Pancreas (tissue), 10 donors: Measurements from ENCODE around the gene CAB39L. TPM values are rescaled to one million over a fixed set of nuclear protein-coding genes. Genes with fewer than 3 reads are reported as not detected.

Experiments used
- ATAC-seq, 4 donors: fragments of 200-7000 bp; cut with Tn5 transposase; one replicate each; pipeline versions ENCODE4 v1.8.0 to v1.9.1; 2020; ENCODE audit warnings: mild to moderate bottlenecking in 4 of 4, moderate library complexity in 4 of 4
- DNase-seq, 6 donors: peaks; one replicate each; pipeline ENCODE4 v3.0.0-alpha.2; 2020
- FAIRE-seq: peaks from 2 replicates; lab custom pipeline; 2012; peaks lifted over from hg19 to GRCh38; lab: Jason Lieb, UNC
- H3K27ac ChIP-seq, 4 donors: fragments of 200-600 bp; sonication (generic); 1 replicate in 3 of 4; 2 replicates in 1 of 4; pipeline versions ENCODE4 v1.5.0 to v1.8.0; 2020
- H3K27me3 ChIP-seq, 4 donors: fragments of 200-600 bp; one replicate each; pipeline ENCODE4 v1.8.0; 2021
- H3K36me3 ChIP-seq, 3 donors: fragments of 200-600 bp; sonication (generic) in 1 of 3; one replicate each; pipeline versions ENCODE4 v1.5.0 to v1.8.0; 2020 to 2021
- H3K4me1 ChIP-seq, 3 donors: fragments of 200-600 bp; one replicate each; pipeline ENCODE4 v1.8.0; 2021
- H3K4me3 ChIP-seq, 4 donors: fragments of 200-600 bp; sonication (generic) in 2 of 4; one replicate each; pipeline versions ENCODE4 v1.5.0 to v1.8.0; 2020 to 2021
- H3K9me3 ChIP-seq, 4 donors: fragments of 200-600 bp; one replicate each; pipeline ENCODE4 v1.8.0; 2021
- WGBS, 2 donors: extraction: QIAGEN DNeasy Blood & Tissue Kit; methylation state at CpG; one replicate each; pipeline ENCODE4 v1.1.7; 2013; 5-methylcytosine and 5-hydroxymethylcytosine counted together
- intact Hi-C, 3 donors: fragments of 100-400 bp; cut with DNase I; formaldehyde crosslinking; loops; one replicate each; pipeline versions ENCODE4 v1.11.1 to v1.14.2; 2022
- polyA plus RNA-seq, 2 donors: library from polyadenylated mRNA; stranded (reverse); fragments of 200-250 nt; gene quantifications; one replicate each; pipeline ENCODE4 v1.2.3, GENCODE V29; 2013
- total RNA-seq, 6 donors: library from RNA; stranded (reverse); fragmentation: NEBNext Ultra II Directional in 4 of 6; extraction: Animal tissue kit (Norgen Biotek cat#: 25700) in 4 of 6; gene quantifications; one replicate each; pipeline versions ENCODE4 v1.2.1 to v1.2.4, GENCODE V29; 2021 to 2023
- TF ChIP-seq, protein P1 (sequence below), 4 donors: fragments of 200-600 bp; sonication (generic) in 3 of 4; IDR thresholded peaks; one replicate each; pipeline versions ENCODE4 v1.5.0 to v1.8.0; 2021; ENCODE audit warnings: antibody characterized with exemption in 4 of 4
- donor health status: healthy with polysubstance abuse.
- donor health status: DM: no; HTN: no; CAD: no; lungs with moderate emphysema.
- donor health status: DM: no; HTN: no; CAD: no.
- donor health status: control.
- donor health status: control.
- donor health status: Bipolar disorder and iron deficiency.
- donor health status: DM: yes; HTN: yes; CAD: no.
- donor health status: DM: no; HTN: no; CAD: no.
- donor health status: DM: no; HTN: no; CAD: no.
- donor health status: DM: yes; HTN: yes; CAD: no.

The CAB39L gene
- total and polyA plus RNA-seq, 8 donors, result 2.7 to 8.4 (median 5.0) TPM

GRCh38 chr13:49278211-49278610, 165.7 kb downstream of the CAB39L start:
- H3K4me3 ChIP-seq, result no peak overlapping the region
- TF ChIP-seq, protein P1, sequence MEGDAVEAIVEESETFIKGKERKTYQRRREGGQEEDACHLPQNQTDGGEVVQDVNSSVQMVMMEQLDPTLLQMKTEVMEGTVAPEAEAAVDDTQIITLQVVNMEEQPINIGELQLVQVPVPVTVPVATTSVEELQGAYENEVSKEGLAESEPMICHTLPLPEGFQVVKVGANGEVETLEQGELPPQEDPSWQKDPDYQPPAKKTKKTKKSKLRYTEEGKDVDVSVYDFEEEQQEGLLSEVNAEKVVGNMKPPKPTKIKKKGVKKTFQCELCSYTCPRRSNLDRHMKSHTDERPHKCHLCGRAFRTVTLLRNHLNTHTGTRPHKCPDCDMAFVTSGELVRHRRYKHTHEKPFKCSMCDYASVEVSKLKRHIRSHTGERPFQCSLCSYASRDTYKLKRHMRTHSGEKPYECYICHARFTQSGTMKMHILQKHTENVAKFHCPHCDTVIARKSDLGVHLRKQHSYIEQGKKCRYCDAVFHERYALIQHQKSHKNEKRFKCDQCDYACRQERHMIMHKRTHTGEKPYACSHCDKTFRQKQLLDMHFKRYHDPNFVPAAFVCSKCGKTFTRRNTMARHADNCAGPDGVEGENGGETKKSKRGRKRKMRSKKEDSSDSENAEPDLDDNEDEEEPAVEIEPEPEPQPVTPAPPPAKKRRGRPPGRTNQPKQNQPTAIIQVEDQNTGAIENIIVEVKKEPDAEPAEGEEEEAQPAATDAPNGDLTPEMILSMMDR (IDR thresholded peaks at IDR 0.05), result no peak
- no peaks in the 10 kb centered on the region for H3K36me3 ChIP-seq
- DNase-seq (no peak), ATAC-seq (no peak), FAIRE-seq (no peak)
- H3K27me3 ChIP-seq, result no peaks in the 10 kb centered on the region
- H3K27ac ChIP-seq, result no peak overlapping the region
- WGBS, 2 donors, result 92 to 96% methylated on average over 2 of the region's 2 CpGs
- no peaks in the 10 kb centered on the region for H3K4me1 ChIP-seq
- no peaks in the 10 kb centered on the region for H3K9me3 ChIP-seq
- intact Hi-C loops, result no loop called here

- Histone ChIP-seq H3K4me3 (no peak overlapping the region), H3K27me3 (no peaks in the 10 kb centered on the region), H3K27ac (no peak overlapping the region), H3K4me1 (no peaks in the 10 kb centered on the region), H3K9me3 (no peaks in the 10 kb centered on the region), H3K36me3 (peaks cover 0 to 6% (median 0%) of the 10 kb centered on the region in 3 donors)
- ATAC-seq (peak in 3 of 4 donors; percentile 39 to 63 (median 45)), FAIRE-seq (no peak), DNase-seq (no peak)
- intact Hi-C loops, result no loop called here
- 50 to 63% methylated on average over 2 of the region's 2 CpGs for WGBS, 2 donors
- TF ChIP-seq, protein P1 (IDR thresholded peaks at IDR 0.05), result no peak
Measured at GRCh38 chr13:49272296-49272695, 171.6 kb downstream of the CAB39L start.

DNA sequence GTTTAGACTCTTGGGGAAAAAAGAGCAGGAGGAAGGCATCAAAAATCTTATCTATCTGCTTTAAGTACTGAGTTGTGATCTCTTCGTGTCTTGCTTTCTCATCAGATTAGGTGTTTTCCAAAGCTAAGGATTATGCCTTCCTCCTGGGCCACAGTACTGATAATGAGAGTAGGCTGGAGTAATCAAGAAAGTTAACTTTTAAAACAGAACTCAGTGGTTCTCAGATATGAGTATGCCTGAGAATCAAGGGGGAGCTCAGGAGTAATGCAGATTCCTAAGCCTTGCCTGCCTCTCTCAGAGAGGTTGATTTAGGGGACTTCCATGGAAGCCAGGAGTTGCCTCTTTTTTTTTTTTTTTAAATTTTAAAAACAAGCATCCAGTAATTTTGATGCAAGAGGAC, 172.6 kb downstream of the CAB39L start:
- DNase-seq (no peak), ATAC-seq (no peak), FAIRE-seq (no peak)
- H3K4me3 ChIP-seq, result no peak overlapping the region
- intact Hi-C loops, result no loop called here
- peaks cover 0 to 6% (median 0%) of the 10 kb centered on the region in 3 donors for H3K36me3 ChIP-seq
- 37 to 43% methylated on average over 1 of the region's 1 CpG for WGBS, 2 donors
- TF ChIP-seq, protein P1 (IDR thresholded peaks at IDR 0.05), result no peak
- no peak overlapping the region for H3K27ac ChIP-seq
- no peaks in the 10 kb centered on the region for H3K27me3 ChIP-seq
- no peaks in the 10 kb centered on the region for H3K9me3 ChIP-seq
- no peaks in the 10 kb centered on the region for H3K4me1 ChIP-seq

DNA sequence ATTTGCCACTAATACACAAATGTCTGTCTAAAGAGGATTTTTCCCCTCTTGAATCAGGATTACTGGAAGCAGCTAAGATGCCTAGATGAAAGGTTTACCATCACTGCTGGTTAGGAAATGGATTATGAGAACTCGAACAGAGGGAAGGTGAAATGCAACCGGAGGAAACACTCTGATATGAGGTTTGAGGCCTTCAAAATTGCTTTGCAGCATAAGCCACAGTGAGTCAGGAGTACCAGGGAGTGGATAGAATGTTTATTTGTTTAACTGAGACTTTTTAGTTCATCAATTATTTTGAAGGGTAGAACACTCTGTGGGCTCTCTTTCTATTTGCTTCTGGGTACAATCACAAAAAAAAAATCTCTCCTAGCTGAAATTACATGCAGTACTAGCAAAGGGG, 178.0 kb downstream of the CAB39L start:
- WGBS, 2 donors, result 76 to 84% methylated on average over 2 of the region's 2 CpGs
- ATAC-seq, result no peak
- H3K27ac ChIP-seq, result no peak overlapping the region
- H3K4me1 ChIP-seq, result no peaks in the 10 kb centered on the region
- intact Hi-C loops, result no loop called here
- TF ChIP-seq, protein P1 (IDR thresholded peaks at IDR 0.05), result no peak
- peaks cover 0 to 8% (median 6%) of the 10 kb centered on the region in 3 donors for H3K36me3 ChIP-seq
- H3K4me3 ChIP-seq, result no peak overlapping the region
- H3K27me3 ChIP-seq, result no peaks in the 10 kb centered on the region
- no peaks in the 10 kb centered on the region for H3K9me3 ChIP-seq
- no peak for DNase-seq
- FAIRE-seq, result no peak

DNA sequence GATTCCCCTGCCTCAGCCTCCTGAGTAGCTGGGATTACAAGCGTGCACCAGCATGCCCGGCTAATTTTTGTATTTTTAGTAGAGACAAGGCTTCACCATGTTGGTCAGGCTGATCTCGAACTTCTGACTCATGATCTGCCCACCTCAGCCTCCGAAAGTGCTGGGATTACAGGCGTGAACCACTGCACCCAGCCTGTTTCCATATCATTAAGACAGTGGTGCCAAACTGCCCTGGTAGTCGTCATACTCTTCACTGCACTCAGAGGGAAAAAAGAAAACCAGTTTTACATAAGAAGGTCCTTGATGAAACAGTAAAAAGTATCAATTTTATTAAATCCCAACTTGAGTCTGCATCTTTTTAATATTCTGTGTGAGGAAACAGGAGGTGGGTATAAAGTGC, 181.2 kb downstream of the CAB39L start:
- H3K36me3 ChIP-seq, result peaks cover 0 to 19% (median 5%) of the 10 kb centered on the region in 3 donors
- no peak overlapping the region for H3K27ac ChIP-seq
- WGBS, 2 donors, result 86 to 96% methylated on average over 6 of the region's 6 CpGs
- no peak overlapping the region for H3K4me3 ChIP-seq
- intact Hi-C loops, result no loop called here
- TF ChIP-seq, protein P1 (IDR thresholded peaks at IDR 0.05), result no peak
- ATAC-seq (no peak), FAIRE-seq (no peak), DNase-seq (no peak)
- no peaks in the 10 kb centered on the region for H3K27me3 ChIP-seq
- H3K9me3 ChIP-seq, result no peaks in the 10 kb centered on the region
- no peaks in the 10 kb centered on the region for H3K4me1 ChIP-seq
